Measurements from ENCODE around the gene SLC30A3.

SLC30A3 gene

DNA sequence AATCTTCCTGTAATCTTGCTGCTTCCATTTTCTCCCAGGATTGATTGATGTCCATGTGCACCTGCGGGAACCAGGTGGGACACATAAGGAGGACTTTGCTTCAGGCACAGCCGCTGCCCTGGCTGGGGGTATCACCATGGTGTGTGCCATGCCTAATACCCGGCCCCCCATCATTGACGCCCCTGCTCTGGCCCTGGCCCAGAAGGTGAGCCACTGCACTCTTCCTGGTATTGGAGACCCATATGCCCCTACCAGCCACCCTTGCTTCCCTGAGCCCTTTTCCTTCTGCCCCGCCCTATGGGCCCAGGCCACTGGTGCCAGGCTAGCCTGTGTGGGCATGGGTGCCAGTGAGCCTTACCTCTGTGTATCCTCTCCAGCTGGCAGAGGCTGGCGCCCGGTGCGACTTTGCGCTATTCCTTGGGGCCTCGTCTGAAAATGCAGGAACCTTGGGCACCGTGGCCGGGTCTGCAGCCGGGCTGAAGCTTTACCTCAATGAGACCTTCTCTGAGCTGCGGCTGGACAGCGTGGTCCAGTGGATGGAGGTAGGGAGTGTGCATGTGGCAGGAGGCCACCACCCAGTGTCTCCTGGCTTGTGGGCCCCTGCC lies 25.4 kb downstream of the SLC30A3 start:
- Mint-ChIP-seq H3K27ac (no peak overlapping the region), H3K9me3 (no peaks in the 10 kb centered on the region), H3K4me3 (no peak overlapping the region), H3K27me3 (ENCODE audit: low read depth) (no peaks in the 10 kb centered on the region), H3K36me3 (ENCODE audit: low read depth) (peaks cover 79% of the 10 kb centered on the region), H3K4me1 (no peaks in the 10 kb centered on the region)
- TF ChIP-seq, protein P1, sequence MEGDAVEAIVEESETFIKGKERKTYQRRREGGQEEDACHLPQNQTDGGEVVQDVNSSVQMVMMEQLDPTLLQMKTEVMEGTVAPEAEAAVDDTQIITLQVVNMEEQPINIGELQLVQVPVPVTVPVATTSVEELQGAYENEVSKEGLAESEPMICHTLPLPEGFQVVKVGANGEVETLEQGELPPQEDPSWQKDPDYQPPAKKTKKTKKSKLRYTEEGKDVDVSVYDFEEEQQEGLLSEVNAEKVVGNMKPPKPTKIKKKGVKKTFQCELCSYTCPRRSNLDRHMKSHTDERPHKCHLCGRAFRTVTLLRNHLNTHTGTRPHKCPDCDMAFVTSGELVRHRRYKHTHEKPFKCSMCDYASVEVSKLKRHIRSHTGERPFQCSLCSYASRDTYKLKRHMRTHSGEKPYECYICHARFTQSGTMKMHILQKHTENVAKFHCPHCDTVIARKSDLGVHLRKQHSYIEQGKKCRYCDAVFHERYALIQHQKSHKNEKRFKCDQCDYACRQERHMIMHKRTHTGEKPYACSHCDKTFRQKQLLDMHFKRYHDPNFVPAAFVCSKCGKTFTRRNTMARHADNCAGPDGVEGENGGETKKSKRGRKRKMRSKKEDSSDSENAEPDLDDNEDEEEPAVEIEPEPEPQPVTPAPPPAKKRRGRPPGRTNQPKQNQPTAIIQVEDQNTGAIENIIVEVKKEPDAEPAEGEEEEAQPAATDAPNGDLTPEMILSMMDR (IDR thresholded peaks at IDR 0.05; ENCODE audit: unreplicated experiment in 3 of 3), result no peak

DNA sequence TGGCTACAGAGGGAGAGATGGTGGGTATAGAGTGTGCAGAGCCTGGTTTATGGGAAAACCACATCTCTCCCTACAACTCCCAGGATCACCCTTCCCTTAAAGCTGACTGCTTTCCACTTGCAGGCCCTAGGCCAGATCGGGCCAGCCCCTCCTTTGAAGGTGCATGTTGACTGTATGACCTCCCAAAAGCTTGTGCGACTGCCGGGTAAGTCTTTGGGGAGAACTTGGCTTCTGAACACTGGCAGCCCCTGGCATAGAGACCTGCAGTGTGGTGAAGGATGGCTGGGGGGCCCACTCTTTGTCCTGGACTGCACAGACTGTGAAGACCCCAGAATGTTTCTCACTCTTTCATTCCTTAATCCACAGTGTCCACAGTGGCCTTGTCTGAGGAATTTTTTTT lies 26.2 kb downstream of the SLC30A3 start:
- Mint-ChIP-seq H3K36me3 (ENCODE audit: low read depth) (peaks cover 80% of the 10 kb centered on the region), H3K27ac (no peak overlapping the region)

DNA sequence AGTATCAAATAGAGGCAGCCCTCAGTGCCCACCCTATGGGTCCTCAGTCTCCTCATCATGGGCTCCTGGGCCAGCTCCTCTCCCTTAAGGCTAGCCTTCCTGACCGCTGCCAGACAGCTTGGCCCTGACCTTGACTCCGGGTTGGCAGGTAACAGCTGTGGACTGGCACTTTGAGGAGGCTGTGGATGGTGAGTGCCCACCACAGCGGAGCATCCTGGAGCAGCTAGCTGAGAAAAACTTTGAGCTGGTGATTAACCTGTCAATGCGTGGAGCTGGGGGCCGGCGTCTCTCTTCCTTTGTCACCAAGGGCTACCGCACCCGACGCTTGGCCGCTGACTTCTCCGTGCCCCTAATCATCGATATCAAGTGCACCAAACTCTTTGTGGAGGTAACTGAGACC lies 26.7 kb downstream of the SLC30A3 start:
- H3K4me3 Mint-ChIP-seq, result no peak overlapping the region
- no peaks in the 10 kb centered on the region for H3K27me3 Mint-ChIP-seq (ENCODE audit: low read depth)

More for the DNA sequence above, 26.2 kb downstream of the SLC30A3 start:
- TF ChIP-seq, protein P1 (IDR thresholded peaks at IDR 0.05; ENCODE audit: unreplicated experiment in 3 of 3), result no peak
- no peak overlapping the region for H3K4me3 Mint-ChIP-seq
- H3K4me1 Mint-ChIP-seq, result no peaks in the 10 kb centered on the region
- H3K9me3 Mint-ChIP-seq, result no peaks in the 10 kb centered on the region
- H3K27me3 Mint-ChIP-seq (ENCODE audit: low read depth), result no peaks in the 10 kb centered on the region

DNA sequence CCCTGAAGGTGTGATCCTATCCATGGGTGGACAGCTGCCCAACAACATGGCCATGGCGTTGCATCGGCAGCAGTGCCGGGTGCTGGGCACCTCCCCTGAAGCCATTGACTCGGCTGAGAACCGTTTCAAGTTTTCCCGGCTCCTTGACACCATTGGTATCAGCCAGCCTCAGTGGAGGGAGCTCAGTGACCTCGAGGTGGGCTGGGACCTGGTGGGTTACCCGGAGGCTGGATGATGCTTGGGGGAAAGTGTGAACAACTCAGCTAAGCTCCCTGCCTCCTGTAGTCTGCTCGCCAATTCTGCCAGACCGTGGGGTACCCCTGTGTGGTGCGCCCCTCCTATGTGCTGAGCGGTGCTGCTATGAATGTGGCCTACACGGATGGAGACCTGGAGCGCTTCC lies 29.5 kb downstream of the SLC30A3 start:
- Mint-ChIP-seq H3K27ac (no peak overlapping the region), H3K4me1 (no peaks in the 10 kb centered on the region), H3K27me3 (ENCODE audit: low read depth) (no peaks in the 10 kb centered on the region), H3K9me3 (no peaks in the 10 kb centered on the region), H3K4me3 (no peak overlapping the region), H3K36me3 (ENCODE audit: low read depth) (peaks cover 66% of the 10 kb centered on the region)
- TF ChIP-seq, protein P1 (IDR thresholded peaks at IDR 0.05; ENCODE audit: unreplicated experiment in 3 of 3), result no peak

More for the DNA sequence above, 26.7 kb downstream of the SLC30A3 start:
- peaks cover 80% of the 10 kb centered on the region for H3K36me3 Mint-ChIP-seq (ENCODE audit: low read depth)
- TF ChIP-seq, protein P1 (IDR thresholded peaks at IDR 0.05; ENCODE audit: unreplicated experiment in 3 of 3), result no peak
- H3K27ac Mint-ChIP-seq, result no peak overlapping the region
- H3K4me1 Mint-ChIP-seq, result no peaks in the 10 kb centered on the region
- H3K9me3 Mint-ChIP-seq, result no peaks in the 10 kb centered on the region

DNA sequence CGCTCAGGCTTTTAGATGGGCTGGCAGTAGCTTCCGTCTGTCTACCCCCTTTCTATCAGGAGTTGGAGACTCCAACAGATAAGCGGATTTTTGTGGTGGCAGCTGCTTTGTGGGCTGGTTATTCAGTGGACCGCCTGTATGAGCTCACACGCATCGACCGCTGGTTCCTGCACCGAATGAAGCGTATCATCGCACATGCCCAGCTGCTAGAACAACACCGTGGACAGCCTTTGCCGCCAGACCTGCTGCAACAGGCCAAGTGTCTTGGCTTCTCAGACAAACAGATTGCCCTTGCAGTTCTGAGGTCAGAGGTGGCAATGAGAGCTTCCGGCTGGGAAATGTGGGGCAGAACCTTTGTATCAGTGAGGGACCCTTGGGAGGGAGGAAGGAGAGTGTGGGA lies 30.9 kb downstream of the SLC30A3 start:
- H3K27me3 Mint-ChIP-seq (ENCODE audit: low read depth), result no peaks in the 10 kb centered on the region
- no peak overlapping the region for H3K27ac Mint-ChIP-seq
- H3K9me3 Mint-ChIP-seq, result no peaks in the 10 kb centered on the region
- TF ChIP-seq, protein P1 (IDR thresholded peaks at IDR 0.05; ENCODE audit: unreplicated experiment in 3 of 3), result no peak
- no peaks in the 10 kb centered on the region for H3K4me1 Mint-ChIP-seq
- peaks cover 66% of the 10 kb centered on the region for H3K36me3 Mint-ChIP-seq (ENCODE audit: low read depth)
- no peak overlapping the region for H3K4me3 Mint-ChIP-seq

DNA sequence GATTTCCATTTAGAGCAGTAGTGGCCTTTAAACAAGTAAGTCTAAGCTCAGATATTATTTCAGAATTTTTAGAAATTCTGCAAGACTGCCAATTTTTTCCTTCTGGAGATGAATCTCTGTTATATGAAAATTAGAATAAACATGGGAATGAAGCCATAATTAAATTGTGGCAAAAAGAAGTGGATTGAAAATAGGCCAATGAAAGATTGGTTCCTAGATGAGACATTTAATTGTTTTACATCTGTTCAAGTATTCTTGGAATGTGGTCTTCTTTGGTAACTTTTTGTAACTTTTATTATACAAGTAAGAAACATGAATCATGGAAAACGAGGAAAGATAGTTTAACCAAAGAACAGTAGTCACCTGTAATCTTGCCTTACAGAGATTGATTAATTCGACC lies 35.3 kb downstream of the SLC30A3 start:
- no peak overlapping the region for H3K4me3 Mint-ChIP-seq
- H3K9me3 Mint-ChIP-seq, result no peaks in the 10 kb centered on the region
- peaks cover 69% of the 10 kb centered on the region for H3K36me3 Mint-ChIP-seq (ENCODE audit: low read depth)
- H3K27me3 Mint-ChIP-seq (ENCODE audit: low read depth), result no peaks in the 10 kb centered on the region
- H3K4me1 Mint-ChIP-seq, result no peaks in the 10 kb centered on the region
- no peak overlapping the region for H3K27ac Mint-ChIP-seq
- TF ChIP-seq, protein P1 (IDR thresholded peaks at IDR 0.05; ENCODE audit: unreplicated experiment in 3 of 3), result no peak
